ENCODE results near the gene UGT3A1. TPM values are rescaled to one million over a fixed set of nuclear protein-coding genes. Genes with fewer than 3 reads are reported as not detected.

Gene UGT3A1
- total RNA-seq, 4 donors from 2014 or later: 0.23 TPM; not detected in 3

DNA sequence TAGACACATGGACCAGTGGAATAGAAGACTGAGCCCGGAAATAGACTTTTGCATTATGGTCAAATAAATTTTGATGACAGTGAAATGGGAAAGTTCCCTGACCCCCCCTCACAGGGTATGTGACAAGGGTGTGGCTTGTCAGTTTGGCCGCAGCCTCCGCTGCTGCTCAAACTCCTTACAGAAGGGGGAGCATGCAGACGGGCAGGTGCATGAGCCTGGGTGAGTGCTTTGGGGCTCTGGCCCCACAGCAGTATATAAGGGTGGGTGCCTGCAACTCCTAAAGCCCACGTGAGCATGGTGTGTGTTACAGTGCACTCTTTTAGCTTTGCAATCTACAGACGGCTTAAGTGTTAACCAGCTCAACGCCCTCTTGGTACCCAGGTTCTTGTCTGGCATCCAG lies 30.9 kb downstream of the UGT3A1 start:
- WGBS, 2 donors: 76 to 79% methylated on average over 6 to 7 of the region's 7 CpGs
- intact Hi-C loops (cut with DNase I; ENCODE audit: low total_unique reads): no loop called here
- TF ChIP-seq, protein P1, sequence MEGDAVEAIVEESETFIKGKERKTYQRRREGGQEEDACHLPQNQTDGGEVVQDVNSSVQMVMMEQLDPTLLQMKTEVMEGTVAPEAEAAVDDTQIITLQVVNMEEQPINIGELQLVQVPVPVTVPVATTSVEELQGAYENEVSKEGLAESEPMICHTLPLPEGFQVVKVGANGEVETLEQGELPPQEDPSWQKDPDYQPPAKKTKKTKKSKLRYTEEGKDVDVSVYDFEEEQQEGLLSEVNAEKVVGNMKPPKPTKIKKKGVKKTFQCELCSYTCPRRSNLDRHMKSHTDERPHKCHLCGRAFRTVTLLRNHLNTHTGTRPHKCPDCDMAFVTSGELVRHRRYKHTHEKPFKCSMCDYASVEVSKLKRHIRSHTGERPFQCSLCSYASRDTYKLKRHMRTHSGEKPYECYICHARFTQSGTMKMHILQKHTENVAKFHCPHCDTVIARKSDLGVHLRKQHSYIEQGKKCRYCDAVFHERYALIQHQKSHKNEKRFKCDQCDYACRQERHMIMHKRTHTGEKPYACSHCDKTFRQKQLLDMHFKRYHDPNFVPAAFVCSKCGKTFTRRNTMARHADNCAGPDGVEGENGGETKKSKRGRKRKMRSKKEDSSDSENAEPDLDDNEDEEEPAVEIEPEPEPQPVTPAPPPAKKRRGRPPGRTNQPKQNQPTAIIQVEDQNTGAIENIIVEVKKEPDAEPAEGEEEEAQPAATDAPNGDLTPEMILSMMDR (IDR thresholded peaks at IDR 0.05): no peak
- no peak for TF ChIP-seq POLR2A (IDR thresholded peaks at IDR 0.05)
- no peak overlapping the region for H3K4me3 ChIP-seq (ENCODE audit: low read depth, poor library complexity, severe bottlenecking)
- no peak for DNase-seq (ENCODE audit: low spot score in 2 of 2)

DNA sequence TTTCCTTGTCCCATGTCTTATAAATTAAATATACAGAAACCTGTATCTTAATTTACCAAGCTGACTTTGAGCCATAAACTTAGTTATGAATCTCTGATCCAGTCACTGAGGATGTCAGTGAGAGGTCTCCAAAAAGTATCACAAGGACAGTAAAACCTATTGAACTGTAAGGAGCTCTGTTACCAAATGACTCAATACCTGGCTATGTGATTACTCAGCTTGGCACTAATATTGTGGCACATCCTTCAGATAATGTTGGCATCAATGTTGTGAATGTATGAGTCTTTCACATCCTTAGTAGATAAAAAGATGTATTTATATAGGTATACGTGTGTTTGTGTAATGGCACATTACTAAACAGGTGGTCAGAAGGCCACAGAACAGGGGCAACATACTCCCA lies 34.8 kb downstream of the UGT3A1 start:
- TF ChIP-seq POLR2A (IDR thresholded peaks at IDR 0.05): no peak
- TF ChIP-seq, protein P1 (IDR thresholded peaks at IDR 0.05): no peak
- intact Hi-C loops (cut with DNase I; ENCODE audit: low total_unique reads): no loop called here
- DNase-seq (ENCODE audit: low spot score in 2 of 2): no peak
- no peak overlapping the region for H3K4me3 ChIP-seq (ENCODE audit: low read depth, poor library complexity, severe bottlenecking)
- 65 to 84% methylated on average over 1 of the region's 1 CpG for WGBS, 2 donors

DNA sequence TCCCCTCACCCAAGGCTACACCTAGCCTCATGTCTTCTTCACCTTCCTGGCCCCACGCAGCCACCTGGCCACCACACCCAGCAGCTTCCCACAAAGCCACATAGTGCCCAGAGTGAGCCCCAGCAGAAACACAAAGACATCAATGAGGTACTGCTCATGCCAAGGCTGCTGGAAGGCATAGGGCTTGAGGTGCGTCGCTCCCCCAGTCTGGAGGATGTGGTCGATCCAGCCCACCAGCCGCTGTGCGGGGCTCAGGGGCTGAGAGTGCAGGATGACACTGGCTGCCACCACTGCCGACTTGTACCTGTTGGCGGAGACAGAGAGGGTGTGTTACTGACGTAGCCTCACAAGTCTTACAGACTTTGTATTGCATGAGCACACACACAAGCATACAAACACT lies 37.0 kb downstream of the UGT3A1 start:
- no peak for DNase-seq (ENCODE audit: low spot score in 2 of 2)
- TF ChIP-seq, protein P1 (IDR thresholded peaks at IDR 0.05): no peak
- no peak for TF ChIP-seq POLR2A (IDR thresholded peaks at IDR 0.05)
- 64 to 77% methylated on average over 9 of the region's 9 CpGs for WGBS, 2 donors
- intact Hi-C loops (cut with DNase I; ENCODE audit: low total_unique reads): no loop called here
- H3K4me3 ChIP-seq (ENCODE audit: low read depth, poor library complexity, severe bottlenecking): no peak overlapping the region

DNA sequence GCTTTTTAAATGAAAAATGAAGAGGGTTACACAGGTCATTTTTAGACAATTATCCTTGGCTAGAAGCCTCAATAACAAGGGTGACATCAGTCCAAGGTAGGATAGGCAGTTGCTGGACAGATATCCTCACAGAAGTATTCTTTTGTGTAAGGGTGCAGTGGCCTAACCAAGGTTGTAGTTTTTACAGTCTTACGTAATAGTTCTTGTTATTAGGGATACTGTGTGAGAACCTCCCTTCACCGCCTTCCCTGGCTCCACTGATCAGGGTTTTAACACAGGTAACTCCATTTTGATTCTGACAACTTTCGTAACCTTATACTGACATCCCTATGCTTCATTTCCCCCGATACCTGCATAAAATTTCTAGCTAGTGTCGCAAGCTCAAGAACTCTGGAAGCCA lies 44.1 kb downstream of the UGT3A1 start:
- 75 to 87% methylated on average over 5 of the region's 5 CpGs for WGBS, 2 donors
- TF ChIP-seq POLR2A (IDR thresholded peaks at IDR 0.05): no peak
- intact Hi-C loops (cut with DNase I; ENCODE audit: low total_unique reads): no loop called here
- H3K4me3 ChIP-seq (ENCODE audit: low read depth, poor library complexity, severe bottlenecking): no peak overlapping the region
- no peak for DNase-seq (ENCODE audit: low spot score in 2 of 2)

DNA sequence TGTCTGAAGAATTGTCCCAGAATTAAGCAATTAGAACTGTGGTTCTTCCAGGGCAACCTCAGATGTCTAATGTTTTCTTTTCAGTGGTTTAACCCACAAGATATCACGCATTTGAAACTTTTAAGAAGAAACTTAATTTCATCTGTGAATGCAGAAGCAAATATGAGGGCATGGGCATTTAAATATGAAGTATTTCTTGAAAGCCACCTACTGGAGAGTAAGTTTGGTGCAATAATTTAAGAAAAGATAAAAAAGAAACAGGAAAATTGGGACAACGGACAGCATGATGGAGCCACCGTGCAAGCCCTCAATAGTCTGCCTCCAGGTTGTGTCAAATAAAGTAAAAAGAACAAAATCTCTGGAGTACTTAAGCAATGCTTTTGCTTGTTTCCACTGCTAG lies 51.6 kb downstream of the UGT3A1 start:
- DNase-seq (ENCODE audit: low spot score in 2 of 2): no peak
- H3K4me3 ChIP-seq (ENCODE audit: low read depth, poor library complexity, severe bottlenecking): no peak overlapping the region
- intact Hi-C loops (cut with DNase I; ENCODE audit: low total_unique reads): no loop called here
- TF ChIP-seq, protein P1 (IDR thresholded peaks at IDR 0.05): no peak
- TF ChIP-seq POLR2A (IDR thresholded peaks at IDR 0.05): no peak
- 64% methylated on average over 3 of the region's 3 CpGs for WGBS, 2 donors

DNA sequence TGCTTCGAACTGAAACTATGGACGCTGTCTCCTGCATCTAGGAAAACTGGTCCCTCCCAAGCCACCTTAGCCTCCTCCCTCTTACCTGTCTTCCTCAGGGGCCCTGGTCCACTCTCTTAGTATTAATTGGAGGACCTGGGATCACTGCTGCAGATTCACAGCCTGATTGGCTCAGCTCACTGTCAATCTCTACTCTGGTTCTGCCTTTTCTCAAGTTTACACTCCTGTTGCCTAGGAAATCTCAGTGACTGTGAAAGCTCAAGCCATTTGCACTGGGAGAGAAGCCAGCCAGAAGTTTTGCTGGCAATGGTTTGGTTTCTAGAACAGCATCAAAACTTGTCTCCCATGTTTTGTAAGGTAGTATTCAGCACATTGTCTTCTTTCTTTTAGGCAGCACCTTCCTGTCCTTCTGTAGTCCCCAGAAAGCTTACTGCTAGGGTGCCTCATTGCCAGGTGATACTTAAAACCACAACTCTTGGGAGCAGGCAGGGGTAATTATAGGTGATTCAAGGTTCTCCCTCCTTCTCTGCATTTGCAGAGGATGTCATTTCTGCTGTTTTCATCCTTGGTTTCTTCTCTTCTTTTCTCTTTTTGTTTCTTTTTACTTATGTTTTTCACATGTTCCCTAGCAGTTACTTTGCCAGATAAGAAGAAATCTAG lies 52.5 kb downstream of the UGT3A1 start, which contains the start of gene CAPSL:
Gene CAPSL, minus strand, starts transcription at position 55 of the 660 bp plus-strand sequence. CDS start 17,502 bp downstream, outside the sequence.
- H3K4me3 ChIP-seq (ENCODE audit: low read depth, poor library complexity, severe bottlenecking): no peak within 1 kb of the TSS
- no peak for TF ChIP-seq POLR2A (IDR thresholded peaks at IDR 0.05)
- TF ChIP-seq, protein P1 (IDR thresholded peaks at IDR 0.05): no peak
- 30 to 53% methylated on average over 2 of the region's 2 CpGs for WGBS, 2 donors
- no peak for DNase-seq (ENCODE audit: low spot score in 2 of 2)
- intact Hi-C loops (cut with DNase I; ENCODE audit: low total_unique reads): no loop called here

All from lower leg skin (tissue), 4 donors.